HFF-Myc (cell line): ENCODE measurements around the gene PPFIA3.
"Not testable (repeated sequence)": the region's sequence is repeated elsewhere in the genome, so short reads cannot be mapped to it uniquely, and the experiment has no call there.

ENCODE experiments used
- DNase-seq: peaks from one replicate; pipeline ENCODE4 v3.0.0-alpha.2; 2011; ENCODE audit warnings: low read depth; ENCODE audit errors: extremely low read depth
- H3K4me3 ChIP-seq: replicated peaks from 2 replicates; pipeline ENCODE4 v1.5.1; 2011; ENCODE audit warnings: low read depth, mild to moderate bottlenecking, control low read depth, low read length
- TF ChIP-seq, protein P1 (sequence below): IDR thresholded peaks from 2 replicates; pipeline ENCODE4 v1.5.1; 2012; ENCODE audit warnings: mild to moderate bottlenecking, low read depth, low read length, control low read depth; ENCODE audit errors: missing control alignments

The PPFIA3 gene

DNA sequence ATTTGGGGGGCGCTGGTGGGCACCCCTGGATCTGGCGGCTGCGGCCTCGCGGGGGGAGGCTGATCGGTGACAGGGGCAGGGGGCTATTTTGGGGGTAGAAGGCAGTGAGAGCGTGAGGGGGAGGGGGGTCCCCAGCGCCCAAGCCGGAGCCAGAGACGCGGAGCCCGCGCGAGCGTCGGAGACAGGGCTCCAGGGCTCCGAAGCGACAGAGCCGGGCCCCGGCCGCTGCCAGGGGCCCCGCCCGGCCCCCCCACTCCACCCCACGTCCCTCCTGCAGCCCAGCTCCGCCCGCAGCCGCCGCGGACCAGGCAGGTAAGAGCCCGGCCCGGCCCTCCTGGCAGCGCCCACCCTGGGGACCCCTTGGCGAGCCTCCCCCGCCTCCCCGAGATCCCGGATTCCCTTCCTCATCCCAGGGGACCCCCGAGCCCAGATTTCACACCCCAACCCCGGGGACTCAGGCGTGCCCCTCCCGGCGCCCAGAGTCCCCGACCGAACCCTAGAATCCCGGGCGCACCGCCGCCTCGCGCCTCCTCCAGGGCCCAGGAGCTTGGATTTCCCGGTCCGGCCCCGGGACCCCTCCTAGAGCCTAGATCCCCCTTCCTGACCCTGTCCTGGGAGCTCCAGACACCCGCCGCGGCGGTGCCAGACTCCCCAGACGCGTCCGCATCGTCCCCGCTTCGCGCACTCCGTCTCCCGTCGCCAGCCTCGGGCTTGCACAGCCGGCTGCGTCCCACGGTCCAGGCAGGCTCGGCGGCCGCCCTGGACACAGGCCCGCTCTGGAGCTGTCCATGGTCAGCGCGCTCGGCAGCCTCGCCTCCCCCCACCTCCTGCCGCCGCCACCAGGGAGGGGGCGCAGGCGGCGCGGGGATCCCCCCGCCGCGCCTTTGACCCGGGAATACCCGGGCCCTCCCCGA lies at the start of gene PPFIA3:
Gene PPFIA3, plus strand, starts transcription at position 134 of the 914 bp plus-strand sequence. CDS start 8,330 bp downstream, outside the sequence.
- TF ChIP-seq, protein P1, sequence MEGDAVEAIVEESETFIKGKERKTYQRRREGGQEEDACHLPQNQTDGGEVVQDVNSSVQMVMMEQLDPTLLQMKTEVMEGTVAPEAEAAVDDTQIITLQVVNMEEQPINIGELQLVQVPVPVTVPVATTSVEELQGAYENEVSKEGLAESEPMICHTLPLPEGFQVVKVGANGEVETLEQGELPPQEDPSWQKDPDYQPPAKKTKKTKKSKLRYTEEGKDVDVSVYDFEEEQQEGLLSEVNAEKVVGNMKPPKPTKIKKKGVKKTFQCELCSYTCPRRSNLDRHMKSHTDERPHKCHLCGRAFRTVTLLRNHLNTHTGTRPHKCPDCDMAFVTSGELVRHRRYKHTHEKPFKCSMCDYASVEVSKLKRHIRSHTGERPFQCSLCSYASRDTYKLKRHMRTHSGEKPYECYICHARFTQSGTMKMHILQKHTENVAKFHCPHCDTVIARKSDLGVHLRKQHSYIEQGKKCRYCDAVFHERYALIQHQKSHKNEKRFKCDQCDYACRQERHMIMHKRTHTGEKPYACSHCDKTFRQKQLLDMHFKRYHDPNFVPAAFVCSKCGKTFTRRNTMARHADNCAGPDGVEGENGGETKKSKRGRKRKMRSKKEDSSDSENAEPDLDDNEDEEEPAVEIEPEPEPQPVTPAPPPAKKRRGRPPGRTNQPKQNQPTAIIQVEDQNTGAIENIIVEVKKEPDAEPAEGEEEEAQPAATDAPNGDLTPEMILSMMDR, result no peak
- no peak for DNase-seq
- H3K4me3 ChIP-seq, result peak within 1 kb of the TSS; percentile 50

DNA sequence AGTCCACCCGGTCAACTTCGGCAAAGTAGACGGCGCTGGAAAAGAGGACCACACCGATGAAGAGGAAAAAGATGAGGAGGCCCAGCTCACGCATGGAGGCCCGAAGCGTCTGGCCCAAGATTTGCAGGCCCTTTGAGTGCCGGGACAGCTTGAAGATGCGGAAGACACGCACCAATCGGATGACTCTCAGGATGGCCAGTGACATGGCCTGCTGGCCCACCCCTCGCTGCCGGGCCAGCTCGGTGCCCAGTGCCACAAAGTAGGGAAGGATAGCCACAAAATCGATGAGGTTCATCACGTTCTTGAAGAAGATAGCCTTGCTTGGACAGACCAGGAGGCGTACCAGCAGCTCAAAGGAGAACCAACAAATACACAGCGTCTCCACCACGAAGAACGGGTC lies 48.9 kb upstream of the PPFIA3 start:
- DNase-seq, result no peak
- TF ChIP-seq, protein P1, result no peak
- H3K4me3 ChIP-seq, result no peak overlapping the region

DNA sequence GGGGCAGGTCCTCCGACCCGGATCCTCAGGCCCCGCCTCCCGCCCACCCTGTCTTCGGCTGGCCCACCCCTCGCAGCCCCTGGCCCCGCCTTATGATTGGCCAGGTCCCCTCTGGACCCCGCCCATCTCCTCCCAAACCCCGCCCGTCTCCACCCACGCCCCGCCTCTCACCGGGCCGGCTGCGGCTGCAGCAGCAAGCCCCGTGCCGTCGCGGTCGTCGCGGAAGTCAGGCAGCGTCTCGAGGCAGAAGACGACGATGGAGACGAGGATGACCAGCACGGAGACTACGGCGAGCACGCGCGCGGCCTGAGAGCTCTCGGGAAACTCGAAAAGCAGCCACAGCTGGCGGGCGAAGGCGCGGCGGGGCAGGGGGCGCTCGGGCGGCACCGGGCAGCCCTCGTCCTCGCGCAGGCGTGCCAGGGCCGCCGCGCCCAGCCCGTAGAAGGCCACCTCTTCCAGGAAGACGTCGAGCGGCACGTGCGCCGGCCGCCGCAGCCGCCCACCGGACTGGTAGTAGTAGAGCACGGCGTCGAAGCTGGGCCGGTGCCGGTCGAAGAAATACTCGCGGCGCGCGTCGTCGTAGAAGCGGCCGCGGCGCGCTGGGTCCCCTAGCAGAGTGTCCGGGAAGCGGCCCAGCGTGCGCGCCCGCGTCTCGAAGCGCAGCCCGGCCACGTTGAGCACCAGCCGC lies 47.3 kb upstream of the PPFIA3 start:
- no peak for DNase-seq
- no peak overlapping the region for H3K4me3 ChIP-seq
- TF ChIP-seq, protein P1, result no peak

DNA sequence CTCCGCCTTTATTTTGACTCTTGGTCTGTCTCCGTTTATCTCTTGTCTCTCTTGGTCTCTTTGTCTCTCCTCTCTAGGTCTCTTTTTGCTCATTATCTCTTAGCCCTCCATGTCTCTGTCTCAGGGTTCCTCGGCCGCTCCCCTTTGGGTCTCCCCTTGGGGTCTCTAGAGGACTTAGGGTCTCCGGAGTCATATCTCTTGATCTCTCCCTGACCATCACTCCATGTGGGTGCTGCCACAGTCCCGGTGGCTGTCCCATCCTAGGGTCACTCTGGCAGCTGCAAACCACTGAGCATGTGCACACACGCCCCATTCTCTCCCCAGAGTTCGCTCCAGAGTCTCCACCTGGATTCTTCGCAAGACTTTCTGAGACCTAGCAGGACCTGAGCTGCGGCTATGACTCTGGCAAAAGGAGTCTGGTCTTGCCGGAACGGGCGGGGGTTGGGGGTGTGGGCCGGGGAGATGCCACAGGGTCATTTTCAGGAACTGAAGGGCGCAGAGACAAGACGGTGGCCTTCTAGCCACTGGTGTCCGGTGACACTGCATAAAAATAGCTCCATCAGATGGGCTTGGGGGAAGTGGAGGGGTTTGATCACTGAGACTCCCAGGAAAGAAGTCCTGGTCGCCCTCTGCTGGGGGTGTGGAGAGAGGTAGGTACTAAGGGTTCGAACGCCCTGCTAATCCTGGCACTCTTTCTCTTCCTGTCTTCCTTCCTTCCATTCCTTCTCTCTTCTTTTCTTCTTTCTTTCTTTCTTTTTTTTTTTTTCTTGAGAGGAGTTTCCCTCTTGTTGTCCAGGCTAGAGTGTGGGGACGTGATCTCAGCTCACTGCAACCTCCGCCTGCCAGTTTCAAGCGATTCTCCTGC lies 45.6 kb upstream of the PPFIA3 start:
- TF ChIP-seq, protein P1, result peak; percentile 23
- no peak for DNase-seq

DNA sequence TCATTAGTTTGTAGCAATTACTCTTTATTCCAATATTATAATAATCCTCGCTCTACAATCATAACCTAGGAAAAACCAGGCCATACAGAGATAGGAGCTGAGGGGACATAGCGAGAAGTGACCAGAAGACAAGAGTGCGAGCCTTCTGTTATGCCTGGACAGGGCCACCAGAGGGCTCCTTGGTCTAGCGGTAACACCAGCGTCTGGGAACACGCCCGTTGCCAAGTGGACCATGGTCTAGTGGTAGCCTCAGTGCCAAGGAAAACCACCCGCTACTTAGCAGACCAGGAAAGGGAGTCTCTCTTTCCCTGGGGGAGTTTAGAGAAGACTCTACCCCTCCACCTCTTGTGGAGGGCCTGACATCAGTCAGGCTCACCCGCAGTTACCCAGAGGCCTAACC lies 44.5 kb upstream of the PPFIA3 start:
- not testable (repeated sequence) for H3K4me3 ChIP-seq, DNase-seq
- TF ChIP-seq, protein P1, result peak; percentile 51

More for the DNA sequence above, 45.6 kb upstream of the PPFIA3 start:
- no peak overlapping the region for H3K4me3 ChIP-seq

DNA sequence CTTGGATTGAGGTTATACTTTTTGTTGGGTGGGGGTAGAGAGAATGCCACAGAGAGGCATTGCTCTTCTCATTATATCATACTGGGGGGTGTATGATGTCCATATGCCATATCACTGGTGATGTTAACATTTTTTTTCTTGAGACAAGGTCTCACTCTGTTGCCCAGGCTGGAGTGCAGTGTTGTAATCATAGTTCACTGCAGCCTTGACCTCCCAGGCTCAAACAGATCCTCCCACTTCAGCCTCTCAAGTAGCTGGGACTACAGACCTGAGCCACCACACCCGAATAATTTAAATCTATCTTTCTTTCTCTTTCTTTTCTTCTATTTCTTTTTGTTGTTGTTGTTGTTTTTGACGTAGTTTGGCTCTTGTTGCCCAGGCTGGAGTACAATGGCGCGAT lies 39.0 kb upstream of the PPFIA3 start:
- TF ChIP-seq, protein P1, result no peak
- DNase-seq, result no peak
- no peak overlapping the region for H3K4me3 ChIP-seq
